ENCODE data around the gene EGR2. TPM values are rescaled to one million over a fixed set of nuclear protein-coding genes. Genes with fewer than 3 reads are reported as not detected.
"Not testable (repeated sequence)": the region's sequence is repeated elsewhere in the genome, so short reads cannot be mapped to it uniquely, and the experiment has no call there.

EGR2 gene
- polyA plus RNA-seq, 1 of the 3 experiments (the other 2 are of a cell fraction) = 0.25 TPM

DNA sequence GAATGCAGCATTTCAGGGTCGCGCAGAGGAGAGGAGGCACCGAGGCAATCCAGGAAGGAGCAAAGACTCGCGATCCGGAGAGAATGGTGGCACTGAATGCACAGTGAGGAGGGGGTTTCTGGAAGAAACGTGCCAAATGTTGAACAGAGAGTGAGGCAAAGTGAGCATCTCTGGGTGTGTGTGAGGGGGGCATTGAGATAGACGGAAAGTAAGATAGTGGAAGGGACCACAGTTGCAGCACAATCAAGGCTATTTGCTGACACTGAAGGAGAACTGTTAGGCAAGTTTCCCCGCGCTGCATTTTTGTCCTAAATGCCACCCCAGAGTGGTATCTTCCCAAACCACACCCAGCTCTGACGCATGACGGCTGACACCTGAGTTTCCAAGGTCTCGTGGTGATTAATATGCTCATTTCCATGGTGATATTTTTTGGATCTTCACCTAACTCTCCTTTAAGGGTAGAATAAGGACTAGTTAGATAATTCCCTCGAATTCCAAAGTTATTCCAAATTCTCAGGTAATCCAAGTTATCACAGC lies 26.1 kb downstream of the EGR2 start:
- ChIA-PET POLR2A (no interaction called here), CTCF (interaction anchor here (1.4 kb wide), 1 partner anchor 9 kb away, joined by 4 read pairs; no protein-coding TSS in a partner anchor)
- H3K27me3 ChIP-seq (ENCODE audit: insufficient read depth) = no peaks in the 10 kb centered on the region
- no peak overlapping the region for H3K4me2 ChIP-seq
- no peak overlapping the region for H3K4me3 ChIP-seq (ENCODE audit: low read depth in 2 of 2, low read length in 1 of 2)
- no peaks in the 10 kb centered on the region for H3K79me2 ChIP-seq (ENCODE audit: insufficient read depth)
- no peak for DNase-seq
- no peaks in the 10 kb centered on the region for H4K20me1 ChIP-seq (ENCODE audit: insufficient read depth)
- no peak overlapping the region for H3K9ac ChIP-seq
- no peaks in the 10 kb centered on the region for H3K9me2 ChIP-seq
- WGBS (ENCODE audit: low lambda C conversion rate) = 66% methylated on average over 14 of the region's 14 CpGs
- H2AFZ ChIP-seq (ENCODE audit: low read depth) = no peak overlapping the region
- no peaks in the 10 kb centered on the region for H3F3A ChIP-seq (replicated peaks; ENCODE audit: insufficient read depth)
- no peaks in the 10 kb centered on the region for H3K36me3 ChIP-seq (replicated peaks in 1 of 2; ENCODE audit: control insufficient read depth in 1 of 2, insufficient read depth in 2 of 2, low read length in 1 of 2)
- H3K4me1 ChIP-seq (ENCODE audit: control insufficient read depth in 1 of 2, insufficient read depth in 2 of 2, low read depth in 1 of 2, low read length in 1 of 2) = no peaks in the 10 kb centered on the region
- H3K9me3 ChIP-seq = no peaks in the 10 kb centered on the region
- TF ChIP-seq RCOR1 (IDR thresholded peaks at IDR 0.05; ENCODE audit: low read length) (no peak), POLR2AphosphoS5 (IDR thresholded peaks at IDR 0.05; ENCODE audit: low read depth, low read length) (no peak), MXI1 (IDR thresholded peaks at IDR 0.05; ENCODE audit: low read depth, low read length) (no peak), RXRA (IDR thresholded peaks at IDR 0.05; ENCODE audit: borderline replicate concordance, low read depth) (no peak)
- H3K27ac ChIP-seq (ENCODE audit: low read depth in 2 of 2, low read length in 1 of 2) = no peak overlapping the region

DNA sequence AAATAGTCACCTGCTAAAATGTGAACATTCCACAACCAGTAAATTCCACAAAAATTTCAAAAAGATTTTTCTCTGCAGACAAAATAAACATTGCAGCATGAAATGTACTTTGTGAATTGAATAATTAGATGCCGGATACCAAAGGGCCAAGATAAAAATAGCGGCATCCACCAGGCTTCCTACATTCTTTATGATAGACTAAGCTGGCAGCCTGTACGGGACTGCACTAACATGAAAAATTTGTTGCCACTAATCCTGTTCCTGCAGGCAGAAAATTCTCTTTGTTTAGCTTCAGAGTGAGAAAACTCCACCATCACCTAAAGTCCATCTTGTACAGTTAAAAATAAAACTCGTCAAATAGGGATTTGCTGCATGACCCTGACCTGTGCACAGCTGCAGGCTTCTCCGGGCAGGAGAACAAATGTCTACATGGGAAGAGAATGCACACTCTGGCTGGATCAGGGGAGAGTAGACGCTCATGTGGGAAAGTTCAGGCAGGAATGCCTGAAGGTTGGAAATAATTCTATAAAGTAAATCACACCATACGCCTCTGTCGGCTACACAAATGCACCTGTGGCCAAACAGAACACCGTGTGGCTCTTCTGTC lies 27.2 kb downstream of the EGR2 start:
- no peak overlapping the region for H3K4me2 ChIP-seq
- H3F3A ChIP-seq (replicated peaks; ENCODE audit: insufficient read depth) = no peaks in the 10 kb centered on the region
- ChIA-PET POLR2A (no interaction called here), CTCF (no interaction called here)
- no peak overlapping the region for H3K27ac ChIP-seq (ENCODE audit: low read depth in 2 of 2, low read length in 1 of 2)
- no peaks in the 10 kb centered on the region for H3K9me2 ChIP-seq
- WGBS (ENCODE audit: low lambda C conversion rate) = 54% methylated on average over 9 of the region's 9 CpGs
- H3K79me2 ChIP-seq (ENCODE audit: insufficient read depth) = no peaks in the 10 kb centered on the region
- H3K4me1 ChIP-seq (ENCODE audit: control insufficient read depth in 1 of 2, insufficient read depth in 2 of 2, low read depth in 1 of 2, low read length in 1 of 2) = no peaks in the 10 kb centered on the region
- H2AFZ ChIP-seq (ENCODE audit: low read depth) = no peak overlapping the region
- H3K9me3 ChIP-seq = no peaks in the 10 kb centered on the region
- no peaks in the 10 kb centered on the region for H3K27me3 ChIP-seq (ENCODE audit: insufficient read depth)
- no peak for DNase-seq
- H3K9ac ChIP-seq = no peak overlapping the region
- TF ChIP-seq NFIC (IDR thresholded peaks at IDR 0.05; ENCODE audit: borderline replicate concordance) (no peak), SMC3 (IDR thresholded peaks at IDR 0.05; ENCODE audit: low read depth, low read length) (no peak), TCF12 (IDR thresholded peaks at IDR 0.05) (no peak), RAD21 (IDR thresholded peaks at IDR 0.05; ENCODE audit: low read length) (no peak), JUND (IDR thresholded peaks at IDR 0.05) (no peak), SIN3A (IDR thresholded peaks at IDR 0.05; ENCODE audit: borderline replicate concordance, low read depth, low read length) (no peak), RFX5 (IDR thresholded peaks at IDR 0.05; ENCODE audit: low read length) (no peak), NRF1 (IDR thresholded peaks at IDR 0.05; ENCODE audit: low read depth, low read length) (no peak)
- TF ChIP-seq, protein P1, sequence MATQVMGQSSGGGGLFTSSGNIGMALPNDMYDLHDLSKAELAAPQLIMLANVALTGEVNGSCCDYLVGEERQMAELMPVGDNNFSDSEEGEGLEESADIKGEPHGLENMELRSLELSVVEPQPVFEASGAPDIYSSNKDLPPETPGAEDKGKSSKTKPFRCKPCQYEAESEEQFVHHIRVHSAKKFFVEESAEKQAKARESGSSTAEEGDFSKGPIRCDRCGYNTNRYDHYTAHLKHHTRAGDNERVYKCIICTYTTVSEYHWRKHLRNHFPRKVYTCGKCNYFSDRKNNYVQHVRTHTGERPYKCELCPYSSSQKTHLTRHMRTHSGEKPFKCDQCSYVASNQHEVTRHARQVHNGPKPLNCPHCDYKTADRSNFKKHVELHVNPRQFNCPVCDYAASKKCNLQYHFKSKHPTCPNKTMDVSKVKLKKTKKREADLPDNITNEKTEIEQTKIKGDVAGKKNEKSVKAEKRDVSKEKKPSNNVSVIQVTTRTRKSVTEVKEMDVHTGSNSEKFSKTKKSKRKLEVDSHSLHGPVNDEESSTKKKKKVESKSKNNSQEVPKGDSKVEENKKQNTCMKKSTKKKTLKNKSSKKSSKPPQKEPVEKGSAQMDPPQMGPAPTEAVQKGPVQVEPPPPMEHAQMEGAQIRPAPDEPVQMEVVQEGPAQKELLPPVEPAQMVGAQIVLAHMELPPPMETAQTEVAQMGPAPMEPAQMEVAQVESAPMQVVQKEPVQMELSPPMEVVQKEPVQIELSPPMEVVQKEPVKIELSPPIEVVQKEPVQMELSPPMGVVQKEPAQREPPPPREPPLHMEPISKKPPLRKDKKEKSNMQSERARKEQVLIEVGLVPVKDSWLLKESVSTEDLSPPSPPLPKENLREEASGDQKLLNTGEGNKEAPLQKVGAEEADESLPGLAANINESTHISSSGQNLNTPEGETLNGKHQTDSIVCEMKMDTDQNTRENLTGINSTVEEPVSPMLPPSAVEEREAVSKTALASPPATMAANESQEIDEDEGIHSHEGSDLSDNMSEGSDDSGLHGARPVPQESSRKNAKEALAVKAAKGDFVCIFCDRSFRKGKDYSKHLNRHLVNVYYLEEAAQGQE (IDR thresholded peaks at IDR 0.05; ENCODE audit: low read depth, low read length) = no peak
- TF ChIP-seq, protein P2, sequence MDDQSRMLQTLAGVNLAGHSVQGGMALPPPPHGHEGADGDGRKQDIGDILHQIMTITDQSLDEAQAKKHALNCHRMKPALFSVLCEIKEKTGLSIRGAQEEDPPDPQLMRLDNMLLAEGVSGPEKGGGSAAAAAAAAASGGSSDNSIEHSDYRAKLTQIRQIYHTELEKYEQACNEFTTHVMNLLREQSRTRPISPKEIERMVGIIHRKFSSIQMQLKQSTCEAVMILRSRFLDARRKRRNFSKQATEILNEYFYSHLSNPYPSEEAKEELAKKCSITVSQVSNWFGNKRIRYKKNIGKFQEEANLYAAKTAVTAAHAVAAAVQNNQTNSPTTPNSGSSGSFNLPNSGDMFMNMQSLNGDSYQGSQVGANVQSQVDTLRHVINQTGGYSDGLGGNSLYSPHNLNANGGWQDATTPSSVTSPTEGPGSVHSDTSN (IDR thresholded peaks at IDR 0.05) = no peak
- TF ChIP-seq, protein P3, sequence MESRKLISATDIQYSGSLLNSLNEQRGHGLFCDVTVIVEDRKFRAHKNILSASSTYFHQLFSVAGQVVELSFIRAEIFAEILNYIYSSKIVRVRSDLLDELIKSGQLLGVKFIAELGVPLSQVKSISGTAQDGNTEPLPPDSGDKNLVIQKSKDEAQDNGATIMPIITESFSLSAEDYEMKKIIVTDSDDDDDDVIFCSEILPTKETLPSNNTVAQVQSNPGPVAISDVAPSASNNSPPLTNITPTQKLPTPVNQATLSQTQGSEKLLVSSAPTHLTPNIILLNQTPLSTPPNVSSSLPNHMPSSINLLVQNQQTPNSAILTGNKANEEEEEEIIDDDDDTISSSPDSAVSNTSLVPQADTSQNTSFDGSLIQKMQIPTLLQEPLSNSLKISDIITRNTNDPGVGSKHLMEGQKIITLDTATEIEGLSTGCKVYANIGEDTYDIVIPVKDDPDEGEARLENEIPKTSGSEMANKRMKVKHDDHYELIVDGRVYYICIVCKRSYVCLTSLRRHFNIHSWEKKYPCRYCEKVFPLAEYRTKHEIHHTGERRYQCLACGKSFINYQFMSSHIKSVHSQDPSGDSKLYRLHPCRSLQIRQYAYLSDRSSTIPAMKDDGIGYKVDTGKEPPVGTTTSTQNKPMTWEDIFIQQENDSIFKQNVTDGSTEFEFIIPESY (IDR thresholded peaks at IDR 0.05; ENCODE audit: borderline replicate concordance, low read depth) = no peak
- TF ChIP-seq, protein P4, sequence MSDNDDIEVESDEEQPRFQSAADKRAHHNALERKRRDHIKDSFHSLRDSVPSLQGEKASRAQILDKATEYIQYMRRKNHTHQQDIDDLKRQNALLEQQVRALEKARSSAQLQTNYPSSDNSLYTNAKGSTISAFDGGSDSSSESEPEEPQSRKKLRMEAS (IDR thresholded peaks at IDR 0.05; ENCODE audit: low read depth) = no peak
- no peaks in the 10 kb centered on the region for H3K36me3 ChIP-seq (replicated peaks in 1 of 2; ENCODE audit: control insufficient read depth in 1 of 2, insufficient read depth in 2 of 2, low read length in 1 of 2)
- H3K4me3 ChIP-seq (ENCODE audit: low read depth in 2 of 2, low read length in 1 of 2) = no peak overlapping the region
- no peaks in the 10 kb centered on the region for H4K20me1 ChIP-seq (ENCODE audit: insufficient read depth)

DNA sequence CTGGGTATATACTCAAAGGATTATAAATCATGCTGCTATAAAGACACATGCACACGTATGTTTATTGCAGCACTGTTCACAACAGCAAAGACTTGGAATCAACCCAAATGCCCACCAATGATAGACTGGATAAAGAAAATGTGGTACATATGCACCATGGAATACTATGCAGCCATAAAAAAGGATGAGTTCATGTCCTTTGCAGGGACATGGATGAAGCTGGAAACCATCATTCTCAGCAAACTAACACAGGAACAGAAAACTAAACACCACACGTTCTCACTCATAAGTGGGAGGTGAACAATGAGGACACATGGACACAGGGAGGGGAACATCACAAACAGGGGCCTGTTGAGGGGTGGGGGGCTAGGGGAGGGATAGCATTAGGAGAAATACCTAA lies 27.9 kb downstream of the EGR2 start:
- H3K4me3 ChIP-seq (ENCODE audit: low read depth in 2 of 2, low read length in 1 of 2); H3K9me3 ChIP-seq; H3K4me1 ChIP-seq (ENCODE audit: control insufficient read depth in 1 of 2, insufficient read depth in 2 of 2, low read depth in 1 of 2, low read length in 1 of 2); H3K36me3 ChIP-seq (replicated peaks in 1 of 2; ENCODE audit: control insufficient read depth in 1 of 2, insufficient read depth in 2 of 2, low read length in 1 of 2); H3K9me2 ChIP-seq; DNase-seq; H3K9ac ChIP-seq; H3K27me3 ChIP-seq (ENCODE audit: insufficient read depth); CTCF ChIA-PET; H3K27ac ChIP-seq (ENCODE audit: low read depth in 2 of 2, low read length in 1 of 2); H4K20me1 ChIP-seq (ENCODE audit: insufficient read depth); H3F3A ChIP-seq (replicated peaks; ENCODE audit: insufficient read depth); H2AFZ ChIP-seq (ENCODE audit: low read depth); H3K4me2 ChIP-seq; POLR2A ChIA-PET; H3K79me2 ChIP-seq (ENCODE audit: insufficient read depth): not testable (repeated sequence)
- WGBS (ENCODE audit: low lambda C conversion rate) = 44% methylated on average over 2 of the region's 2 CpGs

Measured in SK-N-SH (cell line).